ENCODE data around the gene LGI2.

The LGI2 gene

GRCh38 chr4:24966076-24966475 lies 64.7 kb downstream of the LGI2 start:
- DNase-seq (ENCODE audit: low read depth in 2 of 2), result no peak

- no peak for DNase-seq (ENCODE audit: low read depth in 2 of 2)
Observed at GRCh38 chr4:24965627-24966026, 65.1 kb downstream of the LGI2 start.

- no peak for DNase-seq (ENCODE audit: low read depth in 2 of 2)
Observed at GRCh38 chr4:24963277-24963676, 67.5 kb downstream of the LGI2 start.

GRCh38 chr4:24957886-24958285 lies 72.9 kb downstream of the LGI2 start:
- no peak for DNase-seq (ENCODE audit: low read depth in 2 of 2)

GRCh38 chr4:24956763-24957162 lies 74.0 kb downstream of the LGI2 start:
- DNase-seq (ENCODE audit: low read depth in 2 of 2), result no peak

GRCh38 chr4:24956091-24956490 lies 74.7 kb downstream of the LGI2 start:
- no peak for DNase-seq (ENCODE audit: low read depth in 2 of 2)

- no peak for DNase-seq (ENCODE audit: low read depth in 2 of 2)
Observed at GRCh38 chr4:24952667-24953066, 78.1 kb downstream of the LGI2 start.

GRCh38 chr4:24949970-24950369 lies 80.8 kb downstream of the LGI2 start:
- DNase-seq (ENCODE audit: low read depth in 2 of 2), result no peak
